HEK293 (cell line): Measurements from ENCODE around the gene SPTY2D1.

Experiments used
- MZF1 ChIP-seq: fragments of 450-650 bp; formaldehyde crosslinking; IDR thresholded peaks from 2 replicates; pipeline ENCODE4 v1.5.1; 2017; ENCODE audit warnings: missing biosample characterization, missing genetic modification characterization, borderline replicate concordance
- ZBTB17 ChIP-seq: fragments of 450-650 bp; formaldehyde crosslinking; IDR thresholded peaks from 2 replicates; pipeline ENCODE4 v1.5.1; 2016; ENCODE audit warnings: missing biosample characterization, missing genetic modification characterization
- ZNF10 ChIP-seq: fragments of 450-650 bp; formaldehyde crosslinking; IDR thresholded peaks from 2 replicates; pipeline ENCODE4 v1.5.1; 2017; ENCODE audit warnings: missing biosample characterization, missing genetic modification characterization
- ZNF138 ChIP-seq: fragments of 450-650 bp; formaldehyde crosslinking; IDR thresholded peaks from 2 replicates; pipeline ENCODE4 v1.5.1; 2016; ENCODE audit warnings: missing biosample characterization, missing genetic modification characterization, borderline replicate concordance
- ZNF211 ChIP-seq: fragments of 450-650 bp; formaldehyde crosslinking; IDR thresholded peaks from 2 replicates; pipeline ENCODE4 v1.5.1; 2016; ENCODE audit warnings: low read depth, missing biosample characterization, missing genetic modification characterization
- ZNF473 ChIP-seq: fragments of 450-650 bp; formaldehyde crosslinking; IDR thresholded peaks from 2 replicates; pipeline ENCODE4 v1.5.1; 2017; ENCODE audit warnings: missing biosample characterization, missing genetic modification characterization
- ZNF549 ChIP-seq: fragments of 450-650 bp; IDR thresholded peaks from 2 replicates; pipeline ENCODE4 v1.5.1; 2018; ENCODE audit warnings: missing biosample characterization, missing genetic modification characterization, mild to moderate bottlenecking, inconsistent platforms, moderate library complexity
- ZNF560 ChIP-seq: fragments of 450-650 bp; formaldehyde crosslinking; IDR thresholded peaks from 2 replicates; pipeline ENCODE4 v1.5.1; 2017; ENCODE audit warnings: missing biosample characterization, missing genetic modification characterization, borderline replicate concordance
- TF ChIP-seq, protein P1 (sequence below): fragments of 450-650 bp; formaldehyde crosslinking; IDR thresholded peaks from 2 replicates; pipeline ENCODE4 v1.5.1; 2016; ENCODE audit warnings: missing biosample characterization, missing genetic modification characterization
- TF ChIP-seq, protein P2 (sequence below): fragments of 450-650 bp; formaldehyde crosslinking; IDR thresholded peaks from 2 replicates; pipeline ENCODE4 v1.5.1; 2016; ENCODE audit warnings: missing biosample characterization, missing genetic modification characterization, low read depth

DNA sequence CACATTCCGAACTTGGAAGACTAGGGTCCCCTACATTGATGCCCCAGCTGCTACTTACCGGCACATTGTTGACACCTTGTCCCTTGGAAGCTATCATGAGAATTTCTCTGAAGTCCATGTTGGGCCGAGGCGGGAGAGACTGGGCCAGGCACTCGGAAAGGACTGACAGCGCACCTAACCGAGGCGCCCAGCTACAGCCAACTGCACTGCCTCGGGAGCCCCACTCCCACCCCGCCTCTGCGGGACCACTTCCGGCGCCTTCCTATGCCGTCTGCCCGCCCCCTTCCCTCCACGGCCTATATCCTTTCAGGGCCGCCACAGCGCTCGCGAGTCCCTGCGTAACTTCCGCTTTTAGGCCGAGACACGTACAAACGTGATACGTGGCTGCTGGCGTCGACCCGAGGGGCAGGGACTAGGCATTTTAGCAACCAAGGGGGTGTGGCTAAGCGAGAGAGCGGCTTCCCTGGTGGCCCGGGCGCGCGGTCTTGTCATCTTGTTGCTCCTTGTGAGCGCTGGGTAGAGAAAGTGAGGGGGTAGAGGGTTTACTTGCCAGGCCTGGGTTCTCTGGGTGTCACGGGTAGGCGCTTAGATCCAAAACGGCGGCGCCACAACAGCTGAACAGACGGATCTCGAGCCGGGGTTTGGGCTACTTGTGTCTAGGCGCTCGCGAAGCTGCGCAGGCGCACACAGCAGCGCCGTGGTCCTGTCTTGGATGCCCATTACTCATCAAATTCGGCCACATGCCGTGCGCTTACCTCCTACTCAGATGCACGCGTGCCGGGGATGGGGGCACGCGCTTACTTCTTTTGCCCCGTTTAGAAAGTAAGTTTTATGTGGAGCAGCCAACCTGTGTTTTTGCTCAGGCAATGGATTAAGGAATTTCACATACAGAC is at the start of gene SPTY2D1:
- no peak for TF ChIP-seq ZNF138 (tag by site-specific recombination)
- no peak for TF ChIP-seq ZNF560 (tag by site-specific recombination)
- TF ChIP-seq, protein P1, sequence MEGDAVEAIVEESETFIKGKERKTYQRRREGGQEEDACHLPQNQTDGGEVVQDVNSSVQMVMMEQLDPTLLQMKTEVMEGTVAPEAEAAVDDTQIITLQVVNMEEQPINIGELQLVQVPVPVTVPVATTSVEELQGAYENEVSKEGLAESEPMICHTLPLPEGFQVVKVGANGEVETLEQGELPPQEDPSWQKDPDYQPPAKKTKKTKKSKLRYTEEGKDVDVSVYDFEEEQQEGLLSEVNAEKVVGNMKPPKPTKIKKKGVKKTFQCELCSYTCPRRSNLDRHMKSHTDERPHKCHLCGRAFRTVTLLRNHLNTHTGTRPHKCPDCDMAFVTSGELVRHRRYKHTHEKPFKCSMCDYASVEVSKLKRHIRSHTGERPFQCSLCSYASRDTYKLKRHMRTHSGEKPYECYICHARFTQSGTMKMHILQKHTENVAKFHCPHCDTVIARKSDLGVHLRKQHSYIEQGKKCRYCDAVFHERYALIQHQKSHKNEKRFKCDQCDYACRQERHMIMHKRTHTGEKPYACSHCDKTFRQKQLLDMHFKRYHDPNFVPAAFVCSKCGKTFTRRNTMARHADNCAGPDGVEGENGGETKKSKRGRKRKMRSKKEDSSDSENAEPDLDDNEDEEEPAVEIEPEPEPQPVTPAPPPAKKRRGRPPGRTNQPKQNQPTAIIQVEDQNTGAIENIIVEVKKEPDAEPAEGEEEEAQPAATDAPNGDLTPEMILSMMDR, result no peak
- peak; percentile 60 for TF ChIP-seq ZBTB17 (tag by site-specific recombination)
- TF ChIP-seq ZNF10 (tag by site-specific recombination), result no peak
- TF ChIP-seq, protein P2, sequence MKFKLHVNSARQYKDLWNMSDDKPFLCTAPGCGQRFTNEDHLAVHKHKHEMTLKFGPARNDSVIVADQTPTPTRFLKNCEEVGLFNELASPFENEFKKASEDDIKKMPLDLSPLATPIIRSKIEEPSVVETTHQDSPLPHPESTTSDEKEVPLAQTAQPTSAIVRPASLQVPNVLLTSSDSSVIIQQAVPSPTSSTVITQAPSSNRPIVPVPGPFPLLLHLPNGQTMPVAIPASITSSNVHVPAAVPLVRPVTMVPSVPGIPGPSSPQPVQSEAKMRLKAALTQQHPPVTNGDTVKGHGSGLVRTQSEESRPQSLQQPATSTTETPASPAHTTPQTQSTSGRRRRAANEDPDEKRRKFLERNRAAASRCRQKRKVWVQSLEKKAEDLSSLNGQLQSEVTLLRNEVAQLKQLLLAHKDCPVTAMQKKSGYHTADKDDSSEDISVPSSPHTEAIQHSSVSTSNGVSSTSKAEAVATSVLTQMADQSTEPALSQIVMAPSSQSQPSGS (tag by site-specific recombination), result no peak
- no peak for TF ChIP-seq ZNF473
- TF ChIP-seq ZNF211 (tag by site-specific recombination), result no peak
- no peak for TF ChIP-seq ZNF549 (tag by site-specific recombination)
- TF ChIP-seq MZF1 (tag by site-specific recombination), result no peak
